ENCODE measurements around the gene BMS1.

- TF ChIP-seq, protein P1, sequence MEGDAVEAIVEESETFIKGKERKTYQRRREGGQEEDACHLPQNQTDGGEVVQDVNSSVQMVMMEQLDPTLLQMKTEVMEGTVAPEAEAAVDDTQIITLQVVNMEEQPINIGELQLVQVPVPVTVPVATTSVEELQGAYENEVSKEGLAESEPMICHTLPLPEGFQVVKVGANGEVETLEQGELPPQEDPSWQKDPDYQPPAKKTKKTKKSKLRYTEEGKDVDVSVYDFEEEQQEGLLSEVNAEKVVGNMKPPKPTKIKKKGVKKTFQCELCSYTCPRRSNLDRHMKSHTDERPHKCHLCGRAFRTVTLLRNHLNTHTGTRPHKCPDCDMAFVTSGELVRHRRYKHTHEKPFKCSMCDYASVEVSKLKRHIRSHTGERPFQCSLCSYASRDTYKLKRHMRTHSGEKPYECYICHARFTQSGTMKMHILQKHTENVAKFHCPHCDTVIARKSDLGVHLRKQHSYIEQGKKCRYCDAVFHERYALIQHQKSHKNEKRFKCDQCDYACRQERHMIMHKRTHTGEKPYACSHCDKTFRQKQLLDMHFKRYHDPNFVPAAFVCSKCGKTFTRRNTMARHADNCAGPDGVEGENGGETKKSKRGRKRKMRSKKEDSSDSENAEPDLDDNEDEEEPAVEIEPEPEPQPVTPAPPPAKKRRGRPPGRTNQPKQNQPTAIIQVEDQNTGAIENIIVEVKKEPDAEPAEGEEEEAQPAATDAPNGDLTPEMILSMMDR (IDR thresholded peaks at IDR 0.05): no peak
- no peak for TF ChIP-seq POLR2A (IDR thresholded peaks at IDR 0.05)
Measured at GRCh38 chr10:42768581-42769152, 13.9 kb upstream of the BMS1 start.

Measured in stomach (tissue), 4 donors.